T-cell (primary cell): ENCODE measurements around the gene PSMC3IP. TPM values are rescaled to one million over a fixed set of nuclear protein-coding genes. Genes with fewer than 3 reads are reported as not detected.
"Not testable (repeated sequence)": the region's sequence is repeated elsewhere in the genome, so short reads cannot be mapped to it uniquely, and the experiment has no call there.

ENCODE experiments used
- ATAC-seq, 4 experiments: fragments of 200-7000 bp in 3 of 4; fragments of 150-1000 bp in 1 of 4; cut with Tn5 transposase; replicated peaks in 1 of 4; 1 replicate in 3 of 4; 2 replicates in 1 of 4; pipeline ENCODE4 v1.10.0; 2021; ENCODE audit warnings: moderate library complexity in 3 of 4, mild to moderate bottlenecking in 2 of 4, moderate number of reproducible peaks in 1 of 4
- CTCF ChIA-PET, 2 donors: fragments of 300-600 bp; sonication (Branson Sonifier 250); formaldehyde crosslinking; loops; one replicate each; lab custom pipeline; 2022; ENCODE audit warnings: antibody characterized with exemption in 2 of 2; lab: Charles Lee
- POLR2A ChIA-PET, 2 donors: fragments of 300-600 bp; sonication (Branson Sonifier 250); formaldehyde crosslinking; loops; one replicate each; lab custom pipeline; 2022; ENCODE audit warnings: antibody characterized with exemption in 2 of 2; lab: Charles Lee
- DNase-seq, 35 experiments: peaks; one replicate each; pipeline versions ENCODE4 v3.0.0 to v3.0.0-alpha.2; 2013 to 2023
- H3K27ac ChIP-seq: one replicate; pipeline ENCODE4 v1.5.1; 2013; ENCODE audit warnings: low read length
- H3K27me3 ChIP-seq, 2 experiments: replicated peaks in 1 of 2; 1 replicate in 1 of 2; 2 replicates in 1 of 2; pipeline versions ENCODE4 v1.6.1 to v1.7.0; 2013; ENCODE audit warnings: low read length in 1 of 2, mixed read lengths in 1 of 2; ENCODE audit not compliant: control insufficient read depth in 2 of 2, insufficient read depth in 2 of 2; ENCODE audit errors: extremely low read depth in 1 of 2
- H3K36me3 ChIP-seq, 2 donors: 1 replicate in 1 of 2; 2 replicates in 1 of 2; pipeline versions ENCODE4 v1.6.1 to v1.7.0; 2013; ENCODE audit warnings: low read length in 1 of 2; ENCODE audit not compliant: control insufficient read depth in 2 of 2, insufficient read depth in 1 of 2; ENCODE audit errors: extremely low read depth in 1 of 2
- H3K4me1 ChIP-seq, 2 experiments: 1 replicate in 1 of 2; 2 replicates in 1 of 2; pipeline versions ENCODE4 v1.6.1 to v1.7.0; 2013; ENCODE audit warnings: low read length in 2 of 2, mixed read lengths in 1 of 2; ENCODE audit not compliant: insufficient read depth in 2 of 2, control insufficient read depth in 1 of 2; ENCODE audit errors: extremely low read depth in 1 of 2
- H3K4me3 ChIP-seq, 2 donors: 1 replicate in 1 of 2; 2 replicates in 1 of 2; pipeline versions ENCODE4 v1.5.1 to v1.7.0; 2013; ENCODE audit warnings: mild to moderate bottlenecking in 2 of 2, low read length in 1 of 2, moderate library complexity in 1 of 2; ENCODE audit not compliant: control insufficient read depth in 1 of 2; ENCODE audit errors: extremely low read depth in 1 of 2
- H3K9me3 ChIP-seq: 2 replicates; pipeline ENCODE4 v1.7.0; 2013
- H3K27ac Mint-ChIP-seq, 2 donors: one replicate each; pipeline ENCODE4 v1.8.0; 2020 to 2021; ENCODE audit warnings: mild to moderate bottlenecking in 2 of 2, mixed read lengths in 2 of 2
- H3K27me3 Mint-ChIP-seq, 2 donors: one replicate each; pipeline ENCODE4 v1.8.0; 2021 to 2022; ENCODE audit warnings: mixed read lengths in 2 of 2
- H3K36me3 Mint-ChIP-seq: one replicate; pipeline ENCODE4 v1.8.0; 2021; ENCODE audit warnings: mixed read lengths
- H3K4me1 Mint-ChIP-seq, 3 donors: one replicate each; pipeline ENCODE4 v1.8.0; 2020 to 2022; ENCODE audit warnings: mixed read lengths in 3 of 3, mild to moderate bottlenecking in 1 of 3
- H3K4me3 Mint-ChIP-seq, 3 donors: one replicate each; pipeline ENCODE4 v1.8.0; 2020 to 2022; ENCODE audit warnings: mild to moderate bottlenecking in 3 of 3, mixed read lengths in 3 of 3, moderate library complexity in 3 of 3
- H3K9me3 Mint-ChIP-seq, 3 donors: one replicate each; pipeline ENCODE4 v1.8.0; 2020 to 2022; ENCODE audit warnings: mixed read lengths in 3 of 3
- WGBS: methylation state at CpG from one replicate; pipeline ENCODE4 v1.1.5; 2013; ENCODE audit warnings: missing lambda C conversion rate; ENCODE audit not compliant: insufficient coverage; 5-methylcytosine and 5-hydroxymethylcytosine counted together
- total RNA-seq, 35 experiments: library from RNA in 6 of 35; stranded (reverse) in 6 of 35; fragments of 120-200 nt in 1 of 35; gene quantifications; one replicate each; pipeline versions ENCODE4 v1.2.1 to v1.2.4 and lab custom pipeline; 2013 to 2026

Gene PSMC3IP
- total RNA-seq, 5 donors from 2014 or later (not counting 1 experiment from before 2014, with no cell fraction given), result 2.2 to 4.3 (median 3.2) TPM

- H3K4me3 ChIP-seq, result no peak overlapping the region
- Mint-ChIP-seq H3K4me3 (peak overlapping the region in 1 of 3 donors; percentile 54), H3K4me1 (peaks cover 15 to 18% (median 16%) of the 10 kb centered on the region in 3 donors), H3K36me3 (no peaks in the 10 kb centered on the region), H3K27ac (no peak overlapping the region), H3K9me3 (no peaks in the 10 kb centered on the region), H3K27me3 (no peaks in the 10 kb centered on the region)
- H3K4me1 ChIP-seq, result peaks cover 0 to 18% of the 10 kb centered on the region in 2 experiments
- H3K27me3 ChIP-seq, result no peaks in the 10 kb centered on the region
- H3K27ac ChIP-seq, result no peak overlapping the region
- CTCF ChIA-PET, result no interaction called here
- peaks cover 0 to 9% of the 10 kb centered on the region in 2 donors for H3K36me3 ChIP-seq
- no peak for DNase-seq
- ATAC-seq, result no peak
- WGBS, result 94% methylated on average over 18 of the region's 23 CpGs
- no peaks in the 10 kb centered on the region for H3K9me3 ChIP-seq
- POLR2A ChIA-PET, result no interaction called here
Measured at GRCh38 chr17:42547001-42547461, 30.5 kb downstream of the PSMC3IP start.

- H3K4me3 Mint-ChIP-seq, H3K9me3 ChIP-seq, ATAC-seq, CTCF ChIA-PET, H3K36me3 ChIP-seq, H3K27ac ChIP-seq, H3K27ac Mint-ChIP-seq, H3K36me3 Mint-ChIP-seq, H3K27me3 Mint-ChIP-seq, POLR2A ChIA-PET, H3K4me3 ChIP-seq, DNase-seq, H3K27me3 ChIP-seq, H3K9me3 Mint-ChIP-seq: not testable (repeated sequence)
- H3K4me1 Mint-ChIP-seq, result peaks cover 20 to 23% (median 21%) of the 10 kb centered on the region in 3 donors
- no CpG with 5 or more reads among the region's 9 CpGs for WGBS
- peaks cover 3 to 26% of the 10 kb centered on the region in 2 experiments for H3K4me1 ChIP-seq
Measured at GRCh38 chr17:42545755-42546505, 31.6 kb downstream of the PSMC3IP start.

DNA sequence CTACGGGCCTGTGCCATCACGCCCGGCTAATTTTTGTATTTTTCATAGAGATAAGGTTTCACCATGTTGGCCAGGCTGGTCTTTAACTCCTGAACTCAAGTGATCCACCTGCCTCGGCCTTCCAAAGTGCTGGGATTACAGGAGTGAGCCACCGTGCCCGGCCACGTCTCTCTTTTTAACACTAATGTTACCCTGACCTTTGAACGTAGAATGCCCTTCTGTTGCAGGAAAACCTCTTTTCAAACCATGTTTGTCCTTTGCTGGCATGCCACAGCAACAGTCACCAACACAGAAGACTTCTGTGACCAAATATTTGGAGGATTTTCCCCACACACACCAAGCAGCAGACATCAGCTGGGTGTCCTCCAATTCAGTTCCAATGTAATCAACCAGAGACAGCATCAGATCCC lies 32.6 kb downstream of the PSMC3IP start:
- H3K4me1 Mint-ChIP-seq, result peaks cover 25 to 28% (median 26%) of the 10 kb centered on the region in 3 donors
- POLR2A ChIA-PET, result no interaction called here

DNA sequence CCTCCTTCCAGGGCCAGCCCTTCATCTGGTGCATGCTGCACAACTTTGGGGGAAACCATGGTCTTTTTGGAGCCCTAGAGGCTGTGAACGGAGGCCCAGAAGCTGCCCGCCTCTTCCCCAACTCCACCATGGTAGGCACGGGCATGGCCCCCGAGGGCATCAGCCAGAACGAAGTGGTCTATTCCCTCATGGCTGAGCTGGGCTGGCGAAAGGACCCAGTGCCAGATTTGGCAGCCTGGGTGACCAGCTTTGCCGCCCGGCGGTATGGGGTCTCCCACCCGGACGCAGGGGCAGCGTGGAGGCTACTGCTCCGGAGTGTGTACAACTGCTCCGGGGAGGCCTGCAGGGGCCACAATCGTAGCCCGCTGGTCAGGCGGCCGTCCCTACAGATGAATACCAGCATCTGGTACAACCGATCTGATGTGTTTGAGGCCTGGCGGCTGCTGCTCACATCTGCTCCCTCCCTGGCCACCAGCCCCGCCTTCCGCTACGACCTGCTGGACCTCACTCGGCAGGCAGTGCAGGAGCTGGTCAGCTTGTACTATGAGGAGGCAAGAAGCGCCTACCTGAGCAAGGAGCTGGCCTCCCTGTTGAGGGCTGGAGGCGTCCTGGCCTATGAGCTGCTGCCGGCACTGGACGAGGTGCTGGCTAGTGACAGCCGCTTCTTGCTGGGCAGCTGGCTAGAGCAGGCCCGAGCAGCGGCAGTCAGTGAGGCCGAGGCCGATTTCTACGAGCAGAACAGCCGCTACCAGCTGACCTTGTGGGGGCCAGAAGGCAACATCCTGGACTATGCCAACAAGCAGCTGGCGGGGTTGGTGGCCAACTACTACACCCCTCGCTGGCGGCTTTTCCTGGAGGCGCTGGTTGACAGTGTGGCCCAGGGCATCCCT lies 34.1 kb downstream of the PSMC3IP start:
- no peaks in the 10 kb centered on the region for H3K9me3 Mint-ChIP-seq
- peak overlapping the region in 1 of 2 donors; percentile 70 for H3K27ac Mint-ChIP-seq
- Histone ChIP-seq H3K27me3 (no peaks in the 10 kb centered on the region), H3K27ac (no peak overlapping the region), H3K4me3 (no peak overlapping the region), H3K36me3 (peaks cover 0 to 13% of the 10 kb centered on the region in 2 donors), H3K4me1 (peaks cover 5 to 30% of the 10 kb centered on the region in 2 experiments), H3K9me3 (no peaks in the 10 kb centered on the region)
- ChIA-PET POLR2A (interaction anchor here in 1 of 2 donors (0.5 kb wide), 1 partner anchor 119 kb away, joined by 4 read pairs; no protein-coding TSS in a partner anchor), CTCF (interaction anchor here in 1 of 2 donors (0.6 kb wide), 1 partner anchor 28 kb away, joined by 5 read pairs; no protein-coding TSS in a partner anchor)
- no peaks in the 10 kb centered on the region for H3K27me3 Mint-ChIP-seq
- DNase-seq (no peak), ATAC-seq (no peak)
- WGBS, result 98% methylated on average over 39 of the region's 39 CpGs
- peaks cover 16 to 23% (median 21%) of the 10 kb centered on the region in 3 donors for H3K4me1 Mint-ChIP-seq
- peaks cover 6% of the 10 kb centered on the region for H3K36me3 Mint-ChIP-seq
- no peak overlapping the region for H3K4me3 Mint-ChIP-seq

More for the DNA sequence above, 32.6 kb downstream of the PSMC3IP start:
- H3K27ac Mint-ChIP-seq, result no peak overlapping the region
- CTCF ChIA-PET, result no interaction called here
- H3K27me3 Mint-ChIP-seq, result no peaks in the 10 kb centered on the region
- H3K36me3 Mint-ChIP-seq, result no peaks in the 10 kb centered on the region
- H3K27ac ChIP-seq, result no peak overlapping the region
- H3K4me3 Mint-ChIP-seq, result no peak overlapping the region
- no peak for DNase-seq
- H3K9me3 Mint-ChIP-seq, result no peaks in the 10 kb centered on the region
- peaks cover 5 to 30% of the 10 kb centered on the region in 2 experiments for H3K4me1 ChIP-seq
- no peak overlapping the region for H3K4me3 ChIP-seq
- H3K9me3 ChIP-seq, result no peaks in the 10 kb centered on the region
- H3K36me3 ChIP-seq, result peaks cover 0 to 9% of the 10 kb centered on the region in 2 donors
- 86% methylated on average over 8 of the region's 8 CpGs for WGBS
- H3K27me3 ChIP-seq, result no peaks in the 10 kb centered on the region
- no peak for ATAC-seq

DNA sequence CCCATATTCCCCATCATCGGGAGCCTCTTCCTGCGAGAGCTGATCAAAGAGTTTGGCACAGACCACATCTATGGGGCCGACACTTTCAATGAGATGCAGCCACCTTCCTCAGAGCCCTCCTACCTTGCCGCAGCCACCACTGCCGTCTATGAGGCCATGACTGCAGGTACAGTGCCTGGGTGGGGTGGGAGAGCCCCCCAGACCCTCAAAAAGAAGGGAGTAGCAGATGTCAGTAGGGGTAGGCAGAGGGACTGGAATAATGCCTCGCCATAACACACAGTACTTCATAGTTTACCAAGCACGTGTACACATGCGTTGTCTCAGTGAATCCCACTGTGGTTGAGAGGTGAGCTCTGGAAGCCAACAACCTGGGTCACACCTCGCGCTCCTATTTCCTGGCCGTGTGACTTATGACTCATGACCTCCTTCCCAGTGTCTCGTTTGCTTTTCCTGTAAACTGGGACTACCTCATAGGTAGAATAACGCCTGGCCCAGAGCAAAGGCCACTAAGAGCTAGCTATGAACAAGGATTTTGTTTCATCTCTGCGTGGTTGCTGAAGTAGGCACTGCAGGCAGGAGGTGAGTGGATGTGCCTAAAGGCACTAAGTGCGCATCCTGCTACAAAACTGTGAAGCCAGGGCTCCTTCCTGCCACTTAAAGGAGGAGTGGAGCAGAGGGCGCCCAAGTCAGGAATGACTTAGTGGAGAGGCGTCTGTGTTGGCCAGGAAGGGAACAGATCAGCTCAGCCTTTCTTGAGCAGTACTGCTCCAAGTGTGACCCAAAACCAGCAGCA lies 36.3 kb downstream of the PSMC3IP start:
- peaks cover 28 to 35% (median 33%) of the 10 kb centered on the region in 3 donors for H3K4me1 Mint-ChIP-seq
- H3K36me3 ChIP-seq, result peaks cover 0 to 13% of the 10 kb centered on the region in 2 donors
- 43% methylated on average over 10 of the region's 17 CpGs for WGBS
- H3K27ac Mint-ChIP-seq, result peak overlapping the region; percentile 58 to 83
- peaks cover 10 to 34% of the 10 kb centered on the region in 2 experiments for H3K4me1 ChIP-seq
- DNase-seq, result peak in 4 of 35 experiments; percentile 27 to 44 (median 27)
- peak overlapping the region; percentile 19 for H3K27ac ChIP-seq
- no peaks in the 10 kb centered on the region for H3K9me3 Mint-ChIP-seq
- no peaks in the 10 kb centered on the region for H3K27me3 Mint-ChIP-seq
- ATAC-seq, result peak in 3 of 4 experiments; percentile 18 to 49 (median 38)
- ChIA-PET POLR2A (interaction anchor here (0.8 kb wide), 2 partner anchors 11 to 68 kb away, joined by 5 to 14 read pairs; partner anchors contain the start of genes HSD17B1 (in 1 of the 2) and TUBG1 (in 1 of the 2)), CTCF (interaction anchor here (0.5 to 1.3 kb wide), 4 partner anchors 10 to 36 kb away, joined by 3 to 5 read pairs (median 4); no protein-coding TSS in a partner anchor)
- no peaks in the 10 kb centered on the region for H3K9me3 ChIP-seq
- H3K4me3 ChIP-seq, result no peak overlapping the region
- H3K36me3 Mint-ChIP-seq, result peaks cover 6% of the 10 kb centered on the region
- H3K4me3 Mint-ChIP-seq, result peak overlapping the region in 1 of 3 donors; percentile 53
- no peaks in the 10 kb centered on the region for H3K27me3 ChIP-seq
